ENCODE results near the gene USP36.

USP36 gene

GRCh38 chr17:78793968-78794367 is 46.6 kb downstream of the USP36 start:
- Histone ChIP-seq H3K36me3 (replicated peaks; ENCODE audit: insufficient read depth, low read length) (peaks cover 8% of the 10 kb centered on the region), H3K9ac (ENCODE audit: low read length) (no peak overlapping the region), H4K20me1 (ENCODE audit: insufficient read depth, low read length) (no peaks in the 10 kb centered on the region), H3K9me3 (replicated peaks; ENCODE audit: insufficient read depth, low read length) (no peaks in the 10 kb centered on the region), H3K27me3 (replicated peaks; ENCODE audit: insufficient read depth, low read length) (no peaks in the 10 kb centered on the region), H2AFZ (ENCODE audit: low read length) (no peak overlapping the region), H3K4me1 (ENCODE audit: low read length) (no peaks in the 10 kb centered on the region), H3K4me3 (ENCODE audit: low read length) (no peak overlapping the region), H3K4me2 (ENCODE audit: low read depth, low read length) (no peak overlapping the region), H3F3A (ENCODE audit: insufficient read depth, low read length) (peaks cover 4% of the 10 kb centered on the region; the same call in 1 of the 2 replicates), H3K9me2 (replicated peaks; ENCODE audit: insufficient read depth, low read length) (no peaks in the 10 kb centered on the region), H3K27ac (ENCODE audit: low read length) (no peak overlapping the region), H3K79me2 (ENCODE audit: low read length) (peaks cover 8% of the 10 kb centered on the region)
- no peak for DNase-seq
- TF ChIP-seq EZH2phosphoT487 (IDR thresholded peaks at IDR 0.05; ENCODE audit: low read length) (no peak), CTCF (IDR thresholded peaks at IDR 0.05; ENCODE audit: low read length) (no peak), EZH2 (optimal IDR thresholded peaks at IDR 0.05; ENCODE audit: low read depth, low read length) (no peak)

GRCh38 chr17:78793415-78793814 is 47.2 kb downstream of the USP36 start:
- no peaks in the 10 kb centered on the region for H3K4me1 ChIP-seq (ENCODE audit: low read length)
- peaks cover 3% of the 10 kb centered on the region; the same call in 1 of the 2 replicates for H3K79me2 ChIP-seq (ENCODE audit: low read length)
- DNase-seq: no peak
- H3K9me3 ChIP-seq (replicated peaks; ENCODE audit: insufficient read depth, low read length): no peaks in the 10 kb centered on the region
- H3K9ac ChIP-seq (ENCODE audit: low read length): no peak overlapping the region
- no peaks in the 10 kb centered on the region for H3K27me3 ChIP-seq (replicated peaks; ENCODE audit: insufficient read depth, low read length)
- no peak overlapping the region for H2AFZ ChIP-seq (ENCODE audit: low read length)
- H3K4me3 ChIP-seq (ENCODE audit: low read length): no peak overlapping the region
- peaks cover 8% of the 10 kb centered on the region for H3K36me3 ChIP-seq (replicated peaks; ENCODE audit: insufficient read depth, low read length)
- no peak overlapping the region for H3K4me2 ChIP-seq (ENCODE audit: low read depth, low read length)
- TF ChIP-seq CTCF (IDR thresholded peaks at IDR 0.05; ENCODE audit: low read length): no peak
- no peak for TF ChIP-seq EZH2 (optimal IDR thresholded peaks at IDR 0.05; ENCODE audit: low read depth, low read length)
- no peak for TF ChIP-seq EZH2phosphoT487 (IDR thresholded peaks at IDR 0.05; ENCODE audit: low read length)
- H3K9me2 ChIP-seq (replicated peaks; ENCODE audit: insufficient read depth, low read length): no peaks in the 10 kb centered on the region
- no peaks in the 10 kb centered on the region for H4K20me1 ChIP-seq (ENCODE audit: insufficient read depth, low read length)
- no peak overlapping the region for H3K27ac ChIP-seq (ENCODE audit: low read length)
- peaks cover 4% of the 10 kb centered on the region; the same call in 1 of the 2 replicates for H3F3A ChIP-seq (ENCODE audit: insufficient read depth, low read length)

GRCh38 chr17:78791840-78792709 is 48.5 kb downstream of the USP36 start:
- H4K20me1 ChIP-seq (ENCODE audit: insufficient read depth, low read length): no peaks in the 10 kb centered on the region
- H3K27me3 ChIP-seq (replicated peaks; ENCODE audit: insufficient read depth, low read length): no peaks in the 10 kb centered on the region
- no peak for DNase-seq
- no peak overlapping the region for H2AFZ ChIP-seq (ENCODE audit: low read length)
- no peak for TF ChIP-seq CTCF (IDR thresholded peaks at IDR 0.05; ENCODE audit: low read length)
- no peak for TF ChIP-seq EZH2phosphoT487 (IDR thresholded peaks at IDR 0.05; ENCODE audit: low read length)
- no peak for TF ChIP-seq EZH2 (optimal IDR thresholded peaks at IDR 0.05; ENCODE audit: low read depth, low read length)
- H3K9ac ChIP-seq (ENCODE audit: low read length): no peak overlapping the region
- no peak overlapping the region for H3K4me3 ChIP-seq (ENCODE audit: low read length)
- peaks cover 4% of the 10 kb centered on the region; the same call in 1 of the 2 replicates for H3F3A ChIP-seq (ENCODE audit: insufficient read depth, low read length)
- H3K9me2 ChIP-seq (replicated peaks; ENCODE audit: insufficient read depth, low read length): no peaks in the 10 kb centered on the region
- no peaks in the 10 kb centered on the region for H3K4me1 ChIP-seq (ENCODE audit: low read length)
- no peak overlapping the region for H3K4me2 ChIP-seq (ENCODE audit: low read depth, low read length)
- H3K79me2 ChIP-seq (ENCODE audit: low read length): no peaks in the 10 kb centered on the region
- H3K36me3 ChIP-seq (replicated peaks; ENCODE audit: insufficient read depth, low read length): no peaks in the 10 kb centered on the region; the same call in 1 of the 2 replicates
- H3K9me3 ChIP-seq (replicated peaks; ENCODE audit: insufficient read depth, low read length): no peaks in the 10 kb centered on the region
- H3K27ac ChIP-seq (ENCODE audit: low read length): no peak overlapping the region
